ENCODE data around the gene ARRB1.

- TF ChIP-seq ZNF274 (IDR thresholded peaks at IDR 0.05; ENCODE audit: insufficient read depth, insufficient read length): no peak
- TF ChIP-seq SP1 (IDR thresholded peaks at IDR 0.05; ENCODE audit: low read depth, low read length): no peak
- no peak for TF ChIP-seq ATF3 (IDR thresholded peaks at IDR 0.05; ENCODE audit: borderline replicate concordance, extremely low read depth, low read depth, low read length)
- TF ChIP-seq CHD2 (IDR thresholded peaks at IDR 0.05; ENCODE audit: borderline replicate concordance, low read depth, low read length): no peak
- no peak for TF ChIP-seq RAD21 (IDR thresholded peaks at IDR 0.05; ENCODE audit: insufficient read depth, low read depth, low read length)
- TF ChIP-seq RBBP5 (conservative IDR thresholded peaks at IDR 0.05): no peak
- no peak for TF ChIP-seq CTCF (IDR thresholded peaks at IDR 0.05 in 2 of 3, conservative IDR thresholded peaks at IDR 0.05 in 1 of 3; ENCODE audit: control insufficient read depth in 2 of 3, extremely low read depth in 1 of 3, insufficient read depth in 1 of 3, low read depth in 3 of 3, low read length in 3 of 3)
- no peak for TF ChIP-seq FOXK2 (IDR thresholded peaks at IDR 0.05)
- TF ChIP-seq NR2F1 (conservative IDR thresholded peaks at IDR 0.05): no peak
- no peak for TF ChIP-seq CHD1 (IDR thresholded peaks at IDR 0.05; ENCODE audit: low read depth, low read length)
- TF ChIP-seq POLR2AphosphoS5 (IDR thresholded peaks at IDR 0.05; ENCODE audit: low read length): no peak
- TF ChIP-seq, protein P1, sequence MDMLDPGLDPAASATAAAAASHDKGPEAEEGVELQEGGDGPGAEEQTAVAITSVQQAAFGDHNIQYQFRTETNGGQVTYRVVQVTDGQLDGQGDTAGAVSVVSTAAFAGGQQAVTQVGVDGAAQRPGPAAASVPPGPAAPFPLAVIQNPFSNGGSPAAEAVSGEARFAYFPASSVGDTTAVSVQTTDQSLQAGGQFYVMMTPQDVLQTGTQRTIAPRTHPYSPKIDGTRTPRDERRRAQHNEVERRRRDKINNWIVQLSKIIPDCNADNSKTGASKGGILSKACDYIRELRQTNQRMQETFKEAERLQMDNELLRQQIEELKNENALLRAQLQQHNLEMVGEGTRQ (IDR thresholded peaks at IDR 0.05; ENCODE audit: borderline replicate concordance, low read depth, low read length): no peak
- TF ChIP-seq, protein P2, sequence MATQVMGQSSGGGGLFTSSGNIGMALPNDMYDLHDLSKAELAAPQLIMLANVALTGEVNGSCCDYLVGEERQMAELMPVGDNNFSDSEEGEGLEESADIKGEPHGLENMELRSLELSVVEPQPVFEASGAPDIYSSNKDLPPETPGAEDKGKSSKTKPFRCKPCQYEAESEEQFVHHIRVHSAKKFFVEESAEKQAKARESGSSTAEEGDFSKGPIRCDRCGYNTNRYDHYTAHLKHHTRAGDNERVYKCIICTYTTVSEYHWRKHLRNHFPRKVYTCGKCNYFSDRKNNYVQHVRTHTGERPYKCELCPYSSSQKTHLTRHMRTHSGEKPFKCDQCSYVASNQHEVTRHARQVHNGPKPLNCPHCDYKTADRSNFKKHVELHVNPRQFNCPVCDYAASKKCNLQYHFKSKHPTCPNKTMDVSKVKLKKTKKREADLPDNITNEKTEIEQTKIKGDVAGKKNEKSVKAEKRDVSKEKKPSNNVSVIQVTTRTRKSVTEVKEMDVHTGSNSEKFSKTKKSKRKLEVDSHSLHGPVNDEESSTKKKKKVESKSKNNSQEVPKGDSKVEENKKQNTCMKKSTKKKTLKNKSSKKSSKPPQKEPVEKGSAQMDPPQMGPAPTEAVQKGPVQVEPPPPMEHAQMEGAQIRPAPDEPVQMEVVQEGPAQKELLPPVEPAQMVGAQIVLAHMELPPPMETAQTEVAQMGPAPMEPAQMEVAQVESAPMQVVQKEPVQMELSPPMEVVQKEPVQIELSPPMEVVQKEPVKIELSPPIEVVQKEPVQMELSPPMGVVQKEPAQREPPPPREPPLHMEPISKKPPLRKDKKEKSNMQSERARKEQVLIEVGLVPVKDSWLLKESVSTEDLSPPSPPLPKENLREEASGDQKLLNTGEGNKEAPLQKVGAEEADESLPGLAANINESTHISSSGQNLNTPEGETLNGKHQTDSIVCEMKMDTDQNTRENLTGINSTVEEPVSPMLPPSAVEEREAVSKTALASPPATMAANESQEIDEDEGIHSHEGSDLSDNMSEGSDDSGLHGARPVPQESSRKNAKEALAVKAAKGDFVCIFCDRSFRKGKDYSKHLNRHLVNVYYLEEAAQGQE (IDR thresholded peaks at IDR 0.05; ENCODE audit: low read depth, low read length): no peak
Observed at GRCh38 chr11:75344761-75345454, 6.6 kb downstream of the ARRB1 start.

Measured in GM12878 (cell line).